Measurements from ENCODE around the gene ACOT4.

DNA sequence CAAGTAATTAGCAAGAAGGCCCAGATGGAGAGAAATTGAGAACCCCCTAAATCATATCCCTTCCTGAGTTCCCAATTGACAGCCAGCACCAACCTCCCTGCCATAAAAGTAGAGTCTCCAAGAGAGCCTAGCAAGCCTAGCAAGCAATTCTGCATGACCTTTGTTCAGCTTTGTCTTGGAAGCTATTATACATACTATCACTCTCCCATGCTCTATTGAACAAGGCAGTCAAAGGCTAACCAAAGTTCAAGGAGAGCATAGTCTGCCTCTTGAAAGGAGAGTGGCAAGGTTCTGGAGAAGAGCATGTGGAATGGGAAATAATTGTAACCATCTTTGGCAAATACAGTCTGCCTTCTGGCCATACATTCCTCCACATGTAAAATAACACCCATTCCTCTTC is 7.8 kb downstream of the ACOT4 start:
- TF ChIP-seq, protein P1, sequence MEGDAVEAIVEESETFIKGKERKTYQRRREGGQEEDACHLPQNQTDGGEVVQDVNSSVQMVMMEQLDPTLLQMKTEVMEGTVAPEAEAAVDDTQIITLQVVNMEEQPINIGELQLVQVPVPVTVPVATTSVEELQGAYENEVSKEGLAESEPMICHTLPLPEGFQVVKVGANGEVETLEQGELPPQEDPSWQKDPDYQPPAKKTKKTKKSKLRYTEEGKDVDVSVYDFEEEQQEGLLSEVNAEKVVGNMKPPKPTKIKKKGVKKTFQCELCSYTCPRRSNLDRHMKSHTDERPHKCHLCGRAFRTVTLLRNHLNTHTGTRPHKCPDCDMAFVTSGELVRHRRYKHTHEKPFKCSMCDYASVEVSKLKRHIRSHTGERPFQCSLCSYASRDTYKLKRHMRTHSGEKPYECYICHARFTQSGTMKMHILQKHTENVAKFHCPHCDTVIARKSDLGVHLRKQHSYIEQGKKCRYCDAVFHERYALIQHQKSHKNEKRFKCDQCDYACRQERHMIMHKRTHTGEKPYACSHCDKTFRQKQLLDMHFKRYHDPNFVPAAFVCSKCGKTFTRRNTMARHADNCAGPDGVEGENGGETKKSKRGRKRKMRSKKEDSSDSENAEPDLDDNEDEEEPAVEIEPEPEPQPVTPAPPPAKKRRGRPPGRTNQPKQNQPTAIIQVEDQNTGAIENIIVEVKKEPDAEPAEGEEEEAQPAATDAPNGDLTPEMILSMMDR (conservative IDR thresholded peaks at IDR 0.05): no peak
- TF ChIP-seq ZFX (IDR thresholded peaks at IDR 0.05): no peak
